IPS-15b (cell line): ENCODE results near the gene GATAD2B.
"Not testable (repeated sequence)": the region's sequence is repeated elsewhere in the genome, so short reads cannot be mapped to it uniquely, and the experiment has no call there.

Source experiments
- H3K27me3 ChIP-seq: one replicate; pipeline ENCODE4 v1.6.1; 2013; ENCODE audit warnings: low read length; ENCODE audit not compliant: control insufficient read depth, insufficient read depth
- H3K36me3 ChIP-seq: one replicate; pipeline ENCODE4 v1.6.1; 2013; ENCODE audit warnings: low read length; ENCODE audit not compliant: control insufficient read depth, insufficient read depth
- H3K4me1 ChIP-seq: one replicate; pipeline ENCODE4 v1.6.1; 2013; ENCODE audit warnings: mild to moderate bottlenecking, low read length; ENCODE audit not compliant: control insufficient read depth, insufficient read depth
- H3K4me3 ChIP-seq: one replicate; pipeline ENCODE4 v1.5.1; 2013; ENCODE audit warnings: low read depth, low read length
- H3K9ac ChIP-seq: one replicate; pipeline ENCODE4 v1.6.1; 2013; ENCODE audit warnings: low read depth, mild to moderate bottlenecking, low read length
- H3K9me3 ChIP-seq: one replicate; pipeline ENCODE4 v1.6.1; 2013; ENCODE audit warnings: mild to moderate bottlenecking, low read length; ENCODE audit not compliant: control insufficient read depth, insufficient read depth

Gene GATAD2B

GRCh38 chr1:153766663-153767062 lies 156.1 kb downstream of the GATAD2B start:
- not testable (repeated sequence) for H3K27me3 ChIP-seq, H3K4me1 ChIP-seq, H3K4me3 ChIP-seq, H3K9me3 ChIP-seq, H3K9ac ChIP-seq
- H3K36me3 ChIP-seq: peaks cover 67% of the 10 kb centered on the region

GRCh38 chr1:153764310-153764709 lies 158.5 kb downstream of the GATAD2B start:
- Histone ChIP-seq H3K4me1 (no peaks in the 10 kb centered on the region), H3K27me3 (no peaks in the 10 kb centered on the region), H3K4me3 (no peak overlapping the region), H3K9me3 (no peaks in the 10 kb centered on the region), H3K36me3 (peaks cover 63% of the 10 kb centered on the region), H3K9ac (no peak overlapping the region)

DNA sequence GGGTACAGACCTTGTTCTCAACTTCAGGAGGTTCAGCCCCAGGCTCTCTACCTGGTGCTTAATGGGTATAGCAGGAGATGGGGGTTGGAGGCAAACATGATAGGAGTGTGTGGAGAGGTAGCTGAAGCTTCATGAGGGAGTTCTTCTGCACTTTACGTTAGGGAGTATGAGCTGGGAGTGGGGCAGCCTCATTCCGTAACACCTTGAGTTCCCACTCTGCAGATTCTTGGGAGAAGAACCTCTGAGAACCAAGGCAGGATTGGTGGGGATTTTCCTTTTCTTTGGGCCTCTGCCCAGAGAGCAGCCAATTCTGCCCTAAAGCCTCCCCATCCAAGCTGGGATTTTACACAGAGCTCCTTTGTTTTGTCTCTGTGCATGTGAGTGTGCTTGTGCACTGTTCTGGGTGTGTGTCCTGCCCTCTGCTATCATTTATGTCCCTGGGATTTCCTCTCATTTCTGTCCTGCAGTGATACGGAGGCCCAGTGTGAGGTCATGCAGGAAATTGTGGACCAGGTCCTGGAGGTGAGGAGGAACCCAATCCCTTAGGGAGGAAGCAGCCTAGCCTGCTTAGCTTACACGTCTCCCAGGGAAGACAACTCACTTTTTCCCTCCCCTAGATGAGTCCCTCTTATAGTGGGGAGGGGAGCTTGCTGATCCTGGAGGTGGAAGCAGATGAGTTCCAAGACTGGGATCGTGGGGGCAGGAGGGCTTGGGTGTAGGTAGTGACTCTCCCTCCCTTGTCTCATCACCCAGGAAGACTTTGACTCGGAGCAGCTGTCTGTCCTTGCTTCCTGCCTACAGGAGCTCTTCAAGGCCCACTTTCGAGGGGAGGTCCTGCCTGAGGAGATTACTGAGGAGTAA lies 159.2 kb downstream of the GATAD2B start:
- H3K9me3 ChIP-seq: no peaks in the 10 kb centered on the region
- H3K36me3 ChIP-seq: peaks cover 62% of the 10 kb centered on the region
- H3K4me3 ChIP-seq: no peak overlapping the region
- H3K4me1 ChIP-seq: no peaks in the 10 kb centered on the region
- no peaks in the 10 kb centered on the region for H3K27me3 ChIP-seq
- H3K9ac ChIP-seq: no peak overlapping the region

GRCh38 chr1:153760440-153760839 lies 162.3 kb downstream of the GATAD2B start:
- H3K4me3 ChIP-seq: no peak overlapping the region
- peaks cover 67% of the 10 kb centered on the region for H3K36me3 ChIP-seq
- H3K27me3 ChIP-seq: no peaks in the 10 kb centered on the region
- H3K4me1 ChIP-seq: no peaks in the 10 kb centered on the region
- no peaks in the 10 kb centered on the region for H3K9me3 ChIP-seq
- no peak overlapping the region for H3K9ac ChIP-seq
